ENCODE measurements around the gene TMEM52. TPM values are rescaled to one million over a fixed set of nuclear protein-coding genes. Genes with fewer than 3 reads are reported as not detected.

Gene TMEM52
- polyA plus RNA-seq, 3 donors = 2.3 TPM; not detected in 2

- no peak overlapping the region for H3K4me3 Mint-ChIP-seq
- WGBS (ENCODE audit: insufficient coverage) = 81% methylated on average over 18 of the region's 19 CpGs
- peaks cover 2 to 12% (median 8%) of the 10 kb centered on the region in 3 donors for H3K27me3 Mint-ChIP-seq (ENCODE audit: low read depth in 3 of 3)
- Histone ChIP-seq H3K36me3 (replicated peaks in 1 of 2; ENCODE audit: control insufficient read depth in 1 of 2, insufficient read depth in 2 of 2, low read length in 2 of 2) (no peaks in the 10 kb centered on the region), H3K9ac (ENCODE audit: insufficient read depth, low read length, poor library complexity, severe bottlenecking) (no peak overlapping the region), H3K9me3 (replicated peaks in 1 of 2; ENCODE audit: control insufficient read depth in 1 of 2, insufficient read depth in 1 of 2, low read length in 2 of 2) (no peaks in the 10 kb centered on the region), H2AFZ (ENCODE audit: insufficient read depth, low read depth, low read length, poor library complexity, severe bottlenecking) (no peak overlapping the region), H3K27ac (ENCODE audit: low read depth in 1 of 2, low read length in 2 of 2) (no peak overlapping the region), H4K20me1 (ENCODE audit: insufficient read depth, low read length) (no peaks in the 10 kb centered on the region), H3K4me3 (replicated peaks in 1 of 3; ENCODE audit: low read depth in 2 of 3, low read length in 3 of 3) (no peak overlapping the region), H3K27me3 (ENCODE audit: control insufficient read depth in 2 of 2, insufficient read depth in 2 of 2, low read length in 2 of 2) (no peaks in the 10 kb centered on the region), H3K4me1 (ENCODE audit: control insufficient read depth in 1 of 2, insufficient read depth in 2 of 2, low read length in 2 of 2) (peaks cover 6% of the 10 kb centered on the region in 2 donors), H3K79me2 (ENCODE audit: insufficient read depth, low read length) (no peaks in the 10 kb centered on the region), H3K4me2 (replicated peaks; ENCODE audit: extremely low read depth, low read length, poor library complexity, severe bottlenecking) (no peak overlapping the region)
- H3K27ac Mint-ChIP-seq = peak overlapping the region in 1 of 7 donors; percentile 15
- TF ChIP-seq, protein P1, sequence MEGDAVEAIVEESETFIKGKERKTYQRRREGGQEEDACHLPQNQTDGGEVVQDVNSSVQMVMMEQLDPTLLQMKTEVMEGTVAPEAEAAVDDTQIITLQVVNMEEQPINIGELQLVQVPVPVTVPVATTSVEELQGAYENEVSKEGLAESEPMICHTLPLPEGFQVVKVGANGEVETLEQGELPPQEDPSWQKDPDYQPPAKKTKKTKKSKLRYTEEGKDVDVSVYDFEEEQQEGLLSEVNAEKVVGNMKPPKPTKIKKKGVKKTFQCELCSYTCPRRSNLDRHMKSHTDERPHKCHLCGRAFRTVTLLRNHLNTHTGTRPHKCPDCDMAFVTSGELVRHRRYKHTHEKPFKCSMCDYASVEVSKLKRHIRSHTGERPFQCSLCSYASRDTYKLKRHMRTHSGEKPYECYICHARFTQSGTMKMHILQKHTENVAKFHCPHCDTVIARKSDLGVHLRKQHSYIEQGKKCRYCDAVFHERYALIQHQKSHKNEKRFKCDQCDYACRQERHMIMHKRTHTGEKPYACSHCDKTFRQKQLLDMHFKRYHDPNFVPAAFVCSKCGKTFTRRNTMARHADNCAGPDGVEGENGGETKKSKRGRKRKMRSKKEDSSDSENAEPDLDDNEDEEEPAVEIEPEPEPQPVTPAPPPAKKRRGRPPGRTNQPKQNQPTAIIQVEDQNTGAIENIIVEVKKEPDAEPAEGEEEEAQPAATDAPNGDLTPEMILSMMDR (IDR thresholded peaks at IDR 0.05) = no peak
- intact Hi-C loops (cut with micrococcal nuclease) = loop anchor here in 1 of 2 donors (5.0 kb wide), 1 partner anchor 106 kb away; no protein-coding TSS in a partner anchor
- no peak for DNase-seq
- H3K9me3 Mint-ChIP-seq = peaks cover 0 to 3% (median 0%) of the 10 kb centered on the region in 7 donors
- no peaks in the 10 kb centered on the region for H3K36me3 Mint-ChIP-seq
- peaks cover 6% of the 10 kb centered on the region for H3K4me1 Mint-ChIP-seq
These were observed 22.2 kb upstream of the TMEM52 start for GRCh38 chr1:1941211-1941841.

DNA sequence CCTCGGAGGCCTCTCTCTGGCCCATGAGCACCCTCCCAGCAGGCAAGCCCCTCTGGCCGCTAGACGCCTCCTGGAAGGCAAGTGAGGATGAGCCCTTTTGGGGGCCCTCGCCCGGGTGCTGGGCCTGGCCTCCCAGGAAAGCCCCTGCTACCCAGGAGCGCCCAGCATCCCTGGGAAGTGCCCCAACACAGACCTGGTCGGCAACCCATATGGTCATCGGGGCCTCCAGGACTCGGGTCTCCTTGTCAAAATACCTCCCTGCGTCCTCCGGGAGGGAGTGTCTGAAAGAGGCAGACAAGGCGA is 21.0 kb upstream of the TMEM52 start:
- peaks cover 6% of the 10 kb centered on the region for H3K4me1 Mint-ChIP-seq
- no peak overlapping the region for H3K27ac Mint-ChIP-seq
- no peak overlapping the region for H3K9ac ChIP-seq (ENCODE audit: insufficient read depth, low read length, poor library complexity, severe bottlenecking)
- no peaks in the 10 kb centered on the region for H3K36me3 Mint-ChIP-seq
- H3K27me3 Mint-ChIP-seq (ENCODE audit: low read depth in 3 of 3) = peaks cover 4 to 11% (median 8%) of the 10 kb centered on the region in 3 donors
- no peaks in the 10 kb centered on the region for H3K79me2 ChIP-seq (ENCODE audit: insufficient read depth, low read length)
- intact Hi-C loops (cut with micrococcal nuclease) = loop anchor here in 1 of 2 donors (5.0 kb wide), 1 partner anchor 107 kb away; no protein-coding TSS in a partner anchor
- no peak overlapping the region for H3K27ac ChIP-seq (ENCODE audit: low read depth in 1 of 2, low read length in 2 of 2)
- H4K20me1 ChIP-seq (ENCODE audit: insufficient read depth, low read length) = no peaks in the 10 kb centered on the region
- no peaks in the 10 kb centered on the region for H3K36me3 ChIP-seq (replicated peaks in 1 of 2; ENCODE audit: control insufficient read depth in 1 of 2, insufficient read depth in 2 of 2, low read length in 2 of 2)
- H3K9me3 ChIP-seq (replicated peaks in 1 of 2; ENCODE audit: control insufficient read depth in 1 of 2, insufficient read depth in 1 of 2, low read length in 2 of 2) = no peaks in the 10 kb centered on the region
- H3K4me2 ChIP-seq (replicated peaks; ENCODE audit: extremely low read depth, low read length, poor library complexity, severe bottlenecking) = no peak overlapping the region
- H3K9me3 Mint-ChIP-seq = peaks cover 0 to 3% (median 0%) of the 10 kb centered on the region in 7 donors
- no peak overlapping the region for H3K4me3 ChIP-seq (replicated peaks in 1 of 3; ENCODE audit: low read depth in 2 of 3, low read length in 3 of 3)
- 96% methylated on average over 11 of the region's 12 CpGs for WGBS (ENCODE audit: insufficient coverage)
- no peaks in the 10 kb centered on the region for H3K27me3 ChIP-seq (ENCODE audit: control insufficient read depth in 2 of 2, insufficient read depth in 2 of 2, low read length in 2 of 2)
- H2AFZ ChIP-seq (ENCODE audit: insufficient read depth, low read depth, low read length, poor library complexity, severe bottlenecking) = no peak overlapping the region
- TF ChIP-seq, protein P1 (IDR thresholded peaks at IDR 0.05) = no peak
- no peak overlapping the region for H3K4me3 Mint-ChIP-seq
- peaks cover 6% of the 10 kb centered on the region in 2 donors for H3K4me1 ChIP-seq (ENCODE audit: control insufficient read depth in 1 of 2, insufficient read depth in 2 of 2, low read length in 2 of 2)
- no peak for DNase-seq
